HUES64 (cell line): ENCODE measurements around the gene SPATA3. TPM values are rescaled to one million over a fixed set of nuclear protein-coding genes. Genes with fewer than 3 reads are reported as not detected.

ENCODE experiments used
- H3K27ac ChIP-seq: 2 replicates; pipeline ENCODE4 v1.7.0; 2013; ENCODE audit warnings: low read depth, low read length, inconsistent platforms
- H3K27me3 ChIP-seq: 2 replicates; pipeline ENCODE4 v1.6.1; 2013; ENCODE audit warnings: mild to moderate bottlenecking, low read length; ENCODE audit not compliant: insufficient read depth
- H3K36me3 ChIP-seq: 2 replicates; pipeline ENCODE4 v1.6.1; 2013; ENCODE audit warnings: mild to moderate bottlenecking, low read length; ENCODE audit not compliant: insufficient read depth
- H3K4me1 ChIP-seq: 2 replicates; pipeline ENCODE4 v1.6.1; 2013; ENCODE audit warnings: mild to moderate bottlenecking, low read length, moderate library complexity; ENCODE audit not compliant: insufficient read depth
- H3K4me3 ChIP-seq: 2 replicates; pipeline ENCODE4 v1.5.1; 2013; ENCODE audit warnings: mild to moderate bottlenecking, low read length, moderate library complexity
- H3K9ac ChIP-seq: 2 replicates; pipeline ENCODE4 v1.6.1; 2013; ENCODE audit warnings: mild to moderate bottlenecking, low read depth, low read length
- H3K9me3 ChIP-seq: 2 replicates; pipeline ENCODE4 v1.6.1; 2013; ENCODE audit warnings: low read depth, low read length; ENCODE audit not compliant: insufficient read depth
- WGBS: fragments of 150-250, 120-280 bp; methylation state at CpG from one replicate; pipeline ENCODE4 v1.1.7; 2013; ENCODE audit warnings: missing lambda C conversion rate; 5-methylcytosine and 5-hydroxymethylcytosine counted together
- polyA plus RNA-seq, 2 experiments: library from polyadenylated mRNA; stranded (reverse); fragments of 50-300 nt; gene quantifications; one replicate each; pipeline ENCODE4 v1.2.3, GENCODE V29; 2013

The SPATA3 gene
- not detected for polyA plus RNA-seq (2013, experiment 1 of 2)
- polyA plus RNA-seq (2013, experiment 2 of 2): not detected

DNA sequence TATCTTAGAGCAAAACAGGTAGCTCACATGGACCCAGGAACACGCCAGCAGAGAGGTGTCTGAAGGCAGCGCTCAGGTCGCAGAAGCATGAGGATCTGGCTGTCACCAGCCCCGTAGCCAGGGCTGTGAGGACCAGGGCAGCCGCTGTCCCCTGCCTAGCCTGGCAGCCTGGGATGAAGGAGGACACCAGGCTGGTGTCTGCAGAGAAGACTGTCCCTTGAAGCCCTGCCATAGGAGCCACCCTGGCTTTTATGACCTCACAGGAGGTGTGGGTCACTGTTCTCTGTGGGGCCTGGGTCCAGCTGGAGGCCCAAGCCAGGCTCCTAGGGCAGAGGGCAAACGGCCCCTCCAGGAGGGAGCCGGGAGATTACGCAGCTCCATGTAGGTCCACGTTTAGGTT lies at the start of gene SPATA3:
TSS of gene SPATA3 (plus strand) at position 301 of the 400 bp plus-strand sequence. CDS start 113 bp downstream, outside the sequence.
- peaks cover 7% of the 10 kb centered on the region for H3K27me3 ChIP-seq
- no peaks in the 10 kb centered on the region for H3K4me1 ChIP-seq
- no peak within 1 kb of the TSS for H3K4me3 ChIP-seq
- H3K9ac ChIP-seq: no peak within 1 kb of the TSS
- 94% methylated on average over 9 of the region's 9 CpGs for WGBS
- no peaks in the 10 kb centered on the region for H3K9me3 ChIP-seq
- H3K27ac ChIP-seq: no peak within 1 kb of the TSS
- no peaks in the 10 kb centered on the region for H3K36me3 ChIP-seq

DNA sequence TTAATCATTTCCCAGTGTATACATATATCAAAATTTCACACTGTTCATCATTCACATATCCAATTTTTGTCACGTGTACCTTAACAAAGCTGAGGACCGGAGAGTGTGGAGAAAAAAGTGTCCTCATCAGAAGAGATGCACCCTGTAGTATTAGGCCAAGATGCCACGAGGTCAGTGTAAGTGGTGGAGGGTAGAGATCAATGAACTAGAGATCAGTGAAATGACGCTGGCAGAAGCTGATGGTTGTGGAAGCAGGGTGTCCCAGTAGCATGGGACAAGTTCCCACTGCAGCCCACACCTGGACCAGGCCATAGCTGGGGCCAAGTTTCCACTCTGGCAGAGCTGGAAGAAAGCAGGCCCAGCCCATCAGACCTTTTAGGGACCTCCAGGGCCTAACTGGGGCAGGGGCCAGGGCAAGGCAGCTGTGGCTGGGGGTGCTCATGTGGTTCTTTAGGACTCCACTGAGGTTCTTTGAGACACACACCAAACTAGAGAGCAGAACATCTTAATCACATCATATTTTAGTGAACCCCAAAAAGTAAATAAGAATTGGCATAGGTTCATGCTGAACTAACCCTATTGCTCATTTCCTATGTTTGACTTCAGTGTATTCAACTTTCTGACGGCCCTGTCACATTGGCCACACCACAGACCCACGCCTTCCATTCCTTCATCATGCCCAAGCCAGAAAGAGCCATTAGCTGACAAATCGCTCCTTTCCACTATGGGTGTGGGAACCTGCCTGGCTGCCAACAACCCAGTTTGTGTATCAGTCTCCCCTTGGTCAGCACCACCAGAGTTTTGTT lies 49.3 kb upstream of the SPATA3 start:
- Histone ChIP-seq H3K4me3 (no peak overlapping the region), H3K4me1 (no peaks in the 10 kb centered on the region), H3K27me3 (no peaks in the 10 kb centered on the region), H3K36me3 (no peaks in the 10 kb centered on the region), H3K9me3 (no peaks in the 10 kb centered on the region), H3K9ac (no peak overlapping the region), H3K27ac (no peak overlapping the region)
- WGBS: 92% methylated on average over 7 of the region's 7 CpGs

DNA sequence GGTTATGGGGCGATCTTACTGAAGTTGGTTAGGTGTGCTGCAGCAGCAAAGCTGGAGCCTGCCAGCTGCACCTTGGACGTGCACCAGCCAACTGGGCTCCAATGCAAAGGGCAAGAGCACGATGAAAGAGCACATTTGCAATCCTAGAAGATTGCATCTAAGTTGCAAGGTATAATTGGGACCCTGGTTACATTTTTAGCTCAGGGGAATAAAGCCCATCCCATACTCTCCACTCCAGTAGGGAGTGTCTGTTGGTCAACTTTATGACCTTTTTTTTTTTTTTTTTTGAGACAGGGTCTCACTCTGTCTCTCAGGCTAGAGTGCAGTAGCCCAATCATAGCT lies 48.7 kb upstream of the SPATA3 start:
- no peaks in the 10 kb centered on the region for H3K4me1 ChIP-seq
- H3K4me3 ChIP-seq: no peak overlapping the region
- 92% methylated on average over 3 of the region's 3 CpGs for WGBS
- H3K27ac ChIP-seq: no peak overlapping the region
- H3K9me3 ChIP-seq: no peaks in the 10 kb centered on the region
- no peaks in the 10 kb centered on the region for H3K27me3 ChIP-seq
- no peak overlapping the region for H3K9ac ChIP-seq
- no peaks in the 10 kb centered on the region for H3K36me3 ChIP-seq

DNA sequence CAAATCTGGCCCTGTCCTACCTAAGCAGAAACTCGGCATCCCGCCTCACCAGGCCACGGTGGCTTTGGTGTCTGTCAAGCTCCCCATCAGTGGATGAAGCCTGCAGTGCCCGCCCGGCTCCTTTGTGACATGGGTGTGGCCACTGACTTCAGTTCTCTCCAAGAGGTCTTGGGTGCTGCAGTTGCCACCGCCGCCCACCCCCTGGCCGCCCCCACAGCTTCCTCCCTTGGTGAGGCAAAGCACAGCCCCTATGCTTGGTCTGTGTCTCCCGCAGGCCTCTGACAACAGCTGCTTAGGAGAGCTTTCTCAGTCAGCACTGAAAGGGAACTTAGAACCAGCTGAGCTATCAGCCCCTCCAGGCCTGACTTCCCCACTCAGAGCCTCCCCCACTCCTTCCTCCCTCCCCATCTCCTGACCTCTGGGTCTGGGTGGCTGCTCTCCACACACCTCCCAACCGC lies 48.0 kb upstream of the SPATA3 start:
- Histone ChIP-seq H3K4me3 (no peak overlapping the region), H3K9ac (no peak overlapping the region)

DNA sequence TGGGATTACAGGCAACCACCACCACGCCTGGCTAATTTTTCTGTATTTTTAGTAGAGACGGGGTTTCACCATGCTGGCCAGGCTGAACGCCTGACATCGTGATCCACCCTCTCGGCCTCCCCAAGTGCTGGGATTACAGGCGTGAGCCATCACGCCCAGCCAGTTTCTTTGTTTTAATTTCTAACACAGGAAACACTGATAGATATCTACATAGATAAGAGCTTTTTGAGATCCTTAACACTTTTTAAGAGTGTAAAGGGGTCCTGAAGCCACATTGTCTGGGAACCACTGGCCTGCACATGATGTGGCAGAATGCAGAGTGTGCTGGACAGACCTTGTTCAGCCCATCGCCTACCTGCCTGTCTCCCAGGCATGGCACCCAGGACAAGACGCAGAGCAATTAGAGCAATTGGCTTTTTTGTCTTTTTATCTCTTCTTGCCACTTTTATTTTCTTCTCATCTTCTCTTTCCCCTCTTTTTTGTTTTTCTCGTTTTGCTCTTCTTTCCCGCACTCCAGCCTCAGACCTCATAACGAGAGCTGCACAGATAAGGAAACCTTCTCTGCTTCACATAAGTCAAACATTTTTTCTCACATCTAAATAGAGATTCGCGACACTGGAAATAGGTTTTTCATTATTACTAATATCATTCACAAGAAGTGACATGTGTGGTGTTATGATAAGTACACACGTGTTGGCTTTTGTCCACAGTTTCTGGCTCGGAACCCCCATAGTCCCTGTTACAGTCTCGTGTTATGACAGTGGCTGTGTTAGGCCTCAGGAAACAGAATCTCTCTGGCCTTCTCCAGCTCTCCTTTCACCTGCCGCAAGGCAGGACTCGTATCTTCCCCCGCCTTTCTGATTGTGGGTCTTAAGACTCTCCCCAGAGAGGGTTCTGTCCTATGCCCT lies 45.7 kb upstream of the SPATA3 start:
- H3K9ac ChIP-seq: no peak overlapping the region
- H3K4me1 ChIP-seq: no peaks in the 10 kb centered on the region
- H3K4me3 ChIP-seq: no peak overlapping the region
- H3K27ac ChIP-seq: no peak overlapping the region
- no peaks in the 10 kb centered on the region for H3K9me3 ChIP-seq
- H3K36me3 ChIP-seq: no peaks in the 10 kb centered on the region
- 94% methylated on average over 18 of the region's 20 CpGs for WGBS
- H3K27me3 ChIP-seq: no peaks in the 10 kb centered on the region

More for the DNA sequence above, 48.0 kb upstream of the SPATA3 start:
- H3K36me3 ChIP-seq: no peaks in the 10 kb centered on the region
- H3K27ac ChIP-seq: no peak overlapping the region
- H3K4me1 ChIP-seq: no peaks in the 10 kb centered on the region
- 89% methylated on average over 10 of the region's 10 CpGs for WGBS
- no peaks in the 10 kb centered on the region for H3K9me3 ChIP-seq
- no peaks in the 10 kb centered on the region for H3K27me3 ChIP-seq

DNA sequence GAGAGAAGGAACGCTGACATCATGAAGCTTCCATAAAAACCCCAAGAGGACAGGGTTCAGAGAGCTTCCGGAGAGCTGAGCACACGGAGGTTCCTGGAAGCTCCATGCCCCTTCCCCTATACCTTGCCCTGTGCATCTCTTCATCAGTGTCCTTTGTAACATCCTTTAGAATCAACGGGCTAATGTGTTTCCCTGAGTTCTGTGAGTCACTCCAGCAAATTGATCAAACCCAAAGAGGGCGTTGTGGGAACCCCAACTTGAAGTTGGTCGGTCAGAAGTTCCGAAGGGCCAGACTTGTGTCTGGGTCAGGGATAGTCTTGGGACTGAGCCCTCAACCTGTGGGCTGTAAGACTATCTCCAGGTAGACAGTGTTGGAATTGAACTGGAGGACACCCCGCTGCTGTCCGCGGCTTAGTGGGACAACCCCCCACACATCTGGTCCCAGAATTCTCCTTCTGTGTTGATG lies 45.0 kb upstream of the SPATA3 start:
- Histone ChIP-seq H3K4me1 (no peaks in the 10 kb centered on the region), H3K27ac (no peak overlapping the region), H3K27me3 (no peaks in the 10 kb centered on the region), H3K36me3 (no peaks in the 10 kb centered on the region), H3K4me3 (no peak overlapping the region), H3K9me3 (no peaks in the 10 kb centered on the region), H3K9ac (no peak overlapping the region)
- 93% methylated on average over 7 of the region's 10 CpGs for WGBS

DNA sequence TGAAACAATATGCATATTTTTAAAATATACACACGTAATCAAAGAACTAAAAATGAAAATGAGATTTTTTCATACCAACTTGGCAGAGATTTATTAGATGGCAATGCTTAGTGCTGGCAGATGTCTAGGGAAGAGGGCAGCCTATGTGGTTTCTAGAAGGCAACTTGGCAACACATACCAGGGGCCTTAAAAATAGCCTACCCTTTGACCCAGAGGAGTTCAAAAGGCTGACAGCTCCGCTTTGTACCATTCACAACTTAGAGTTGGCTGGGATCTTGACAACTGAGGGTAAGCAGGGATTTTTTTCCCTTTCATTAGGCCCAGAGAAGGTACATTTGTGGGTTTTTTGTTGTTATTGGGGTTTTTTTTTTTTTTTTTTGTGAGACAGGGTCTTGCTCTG lies 44.5 kb upstream of the SPATA3 start:
- H3K4me3 ChIP-seq: no peak overlapping the region
- no peaks in the 10 kb centered on the region for H3K4me1 ChIP-seq
- no peaks in the 10 kb centered on the region for H3K9me3 ChIP-seq
- WGBS: 100% methylated on average over 1 of the region's 2 CpGs
- 0 out of 2 replicates have a peak, but pooled peaks cover under 1% of the 10 kb centered on the region for H3K27me3 ChIP-seq
- H3K36me3 ChIP-seq: no peaks in the 10 kb centered on the region
- H3K27ac ChIP-seq: no peak overlapping the region
- H3K9ac ChIP-seq: no peak overlapping the region

DNA sequence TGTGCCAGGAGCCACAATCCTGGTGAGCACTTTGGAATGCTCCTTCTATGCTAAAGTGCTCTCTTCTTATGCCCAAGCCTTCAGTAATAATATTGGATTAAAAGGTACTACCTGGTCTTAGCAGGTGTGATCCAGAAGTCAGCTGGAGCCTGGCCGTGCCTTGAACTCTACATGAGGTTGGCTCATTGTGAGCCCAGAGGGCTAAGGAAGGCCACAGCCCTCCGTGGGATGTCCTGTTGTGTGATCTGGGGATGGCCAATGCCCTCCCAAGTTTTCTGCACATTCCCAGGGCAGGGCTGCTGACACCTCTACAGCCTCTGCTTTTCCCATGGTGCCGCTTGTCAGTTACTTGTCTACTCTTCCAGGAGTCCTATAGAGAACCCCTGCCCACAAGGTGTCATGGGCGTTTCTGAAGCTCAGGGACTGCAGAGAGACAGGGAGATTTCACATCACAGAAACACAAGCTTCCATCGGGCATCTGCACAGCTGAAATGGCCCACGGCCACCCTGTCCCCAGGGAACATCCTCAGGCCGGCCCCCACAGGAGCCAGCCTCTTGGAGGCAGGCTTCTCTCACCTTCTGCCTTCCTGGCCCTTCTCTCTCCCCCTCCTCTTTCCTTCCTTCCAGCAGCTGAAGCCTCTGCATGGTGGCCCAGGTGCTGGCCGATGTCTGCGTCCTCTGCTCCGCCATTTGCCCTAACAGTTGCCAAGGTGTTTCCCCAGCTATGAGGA lies 43.5 kb upstream of the SPATA3 start:
- no peaks in the 10 kb centered on the region for H3K9me3 ChIP-seq
- H3K4me3 ChIP-seq: no peak overlapping the region
- H3K27ac ChIP-seq: no peak overlapping the region
- H3K27me3 ChIP-seq: peaks cover 11% of the 10 kb centered on the region
- 92% methylated on average over 10 of the region's 10 CpGs for WGBS
- H3K9ac ChIP-seq: no peak overlapping the region
- H3K36me3 ChIP-seq: no peaks in the 10 kb centered on the region
- H3K4me1 ChIP-seq: peaks cover 8% of the 10 kb centered on the region

DNA sequence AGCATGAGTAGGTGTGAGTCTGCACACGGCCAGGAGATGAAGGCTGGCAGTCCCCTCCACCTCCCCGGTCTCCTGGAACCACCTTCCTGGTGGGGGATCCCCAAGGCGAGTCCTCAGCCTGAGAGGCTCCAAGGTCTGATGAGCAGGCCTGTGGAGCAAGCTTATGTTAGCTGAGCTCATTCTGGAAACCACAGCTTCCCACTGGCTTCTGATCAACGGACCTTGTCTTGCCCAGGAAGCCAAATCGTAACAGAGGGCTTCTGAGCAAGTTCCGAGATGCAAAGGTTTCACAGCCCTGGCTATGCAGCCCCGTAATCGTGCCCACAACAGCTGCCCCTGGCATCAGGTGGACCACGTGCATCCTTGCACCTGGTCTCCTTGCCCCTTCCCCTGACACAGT lies 42.1 kb upstream of the SPATA3 start:
- H3K9ac ChIP-seq: no peak overlapping the region
- no peaks in the 10 kb centered on the region for H3K36me3 ChIP-seq
- H3K4me1 ChIP-seq: peaks cover 15% of the 10 kb centered on the region
- peaks cover 25% of the 10 kb centered on the region for H3K27me3 ChIP-seq
- no peaks in the 10 kb centered on the region for H3K9me3 ChIP-seq
- WGBS: 92% methylated on average over 9 of the region's 9 CpGs
- H3K27ac ChIP-seq: no peak overlapping the region
- H3K4me3 ChIP-seq: no peak overlapping the region

DNA sequence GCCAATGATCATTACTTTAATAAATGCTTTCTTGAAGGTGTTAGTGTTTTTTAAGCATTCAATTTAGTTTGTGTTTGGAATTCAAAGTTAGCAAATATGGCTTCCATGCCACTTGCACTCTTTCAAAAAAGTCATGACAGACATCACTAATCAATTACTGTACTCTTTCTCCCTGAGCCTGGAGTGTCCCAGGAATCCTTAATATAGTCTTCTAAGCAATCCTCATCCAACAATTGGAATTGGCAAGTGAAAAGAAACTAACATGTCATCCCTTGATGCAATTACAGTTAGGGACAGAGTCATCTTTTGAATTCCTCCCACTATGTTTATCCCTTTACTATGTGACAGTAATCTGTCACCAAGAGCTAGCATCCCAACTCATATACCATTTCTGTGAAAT lies 41.2 kb upstream of the SPATA3 start:
- no peak overlapping the region for H3K4me3 ChIP-seq
- no peaks in the 10 kb centered on the region for H3K9me3 ChIP-seq
- H3K27ac ChIP-seq: no peak overlapping the region
- no peaks in the 10 kb centered on the region for H3K36me3 ChIP-seq
- no peak overlapping the region for H3K9ac ChIP-seq
- peaks cover 15% of the 10 kb centered on the region for H3K4me1 ChIP-seq
- peaks cover 27% of the 10 kb centered on the region for H3K27me3 ChIP-seq
